ENCODE measurements around the gene PRAMEF13. TPM values are rescaled to one million over a fixed set of nuclear protein-coding genes. Genes with fewer than 3 reads are reported as not detected.
A peak's percentile ranks its signal among the peaks of the same experiment; 100 is the strongest.
"Not testable (repeated sequence)": the region's sequence is repeated elsewhere in the genome, so short reads cannot be mapped to it uniquely, and the experiment has no call there.

Gene PRAMEF13
- total RNA-seq, 2 donors from 2014 or later, result not detected

DNA sequence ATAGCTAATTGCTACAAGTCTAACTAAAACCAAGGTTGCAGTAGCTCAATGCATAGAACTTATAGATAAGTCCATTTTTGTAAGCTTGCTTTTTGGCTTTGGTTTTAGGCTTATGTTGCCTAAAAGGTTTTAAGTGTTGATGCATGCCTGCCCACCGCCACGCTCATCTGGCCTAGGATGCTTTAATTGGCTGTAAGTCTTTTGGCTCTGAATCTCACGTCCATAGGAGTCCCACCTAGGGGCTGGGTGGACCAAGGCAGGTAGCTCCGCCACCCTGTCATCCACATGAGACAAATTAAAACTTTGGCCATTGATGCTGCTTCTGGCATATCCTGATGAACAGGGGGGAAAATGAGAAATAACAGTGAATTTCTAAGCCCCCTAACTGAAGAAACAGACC lies 36.4 kb upstream of the PRAMEF13 start:
- H3K9me3 ChIP-seq (ENCODE audit: control insufficient read depth, low read length), result peaks cover 28% of the 10 kb centered on the region

DNA sequence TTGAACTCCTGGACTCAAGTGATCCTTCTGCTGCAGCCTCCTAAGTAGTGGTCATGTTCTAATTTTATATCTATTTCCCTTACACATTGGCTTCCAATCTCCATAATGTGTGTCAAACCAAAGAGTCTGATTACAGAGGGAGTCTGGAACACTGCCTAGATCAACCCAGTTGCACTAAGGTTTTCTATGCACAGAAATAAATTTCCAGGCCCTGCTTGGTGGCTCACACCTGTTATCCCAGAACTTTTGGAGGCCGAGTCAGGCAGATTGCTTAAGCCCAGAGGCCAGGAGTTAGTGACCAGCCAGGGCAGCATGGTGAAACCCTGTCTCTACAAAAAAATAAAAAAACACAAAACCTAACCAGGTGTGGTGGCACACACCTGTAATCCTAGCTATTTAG lies 32.8 kb upstream of the PRAMEF13 start:
- not testable (repeated sequence) for DNase-seq; H3K4me1 Mint-ChIP-seq; H3K4me3 Mint-ChIP-seq; H3K36me3 ChIP-seq (ENCODE audit: control insufficient read depth, insufficient read depth, low read length); H3K27ac ChIP-seq (ENCODE audit: low read depth, low read length); H3K9ac ChIP-seq (ENCODE audit: extremely low read depth, low read length, poor library complexity, severe bottlenecking); H3K27me3 ChIP-seq (ENCODE audit: control insufficient read depth, insufficient read depth, low read length, poor library complexity, severe bottlenecking); H3K36me3 Mint-ChIP-seq (ENCODE audit: low read depth); H3K4me1 ChIP-seq (ENCODE audit: control insufficient read depth, insufficient read depth, low read length); H3K27me3 Mint-ChIP-seq (ENCODE audit: insufficient read depth); H3K27ac Mint-ChIP-seq
- H3K9me3 ChIP-seq (ENCODE audit: control insufficient read depth, low read length), result peaks cover 41% of the 10 kb centered on the region
- H3K9me3 Mint-ChIP-seq, result peaks cover 87% of the 10 kb centered on the region
- 44 to 59% methylated on average over 1 of the region's 1 CpG for WGBS, 2 experiments (ENCODE audit: insufficient coverage in 1 of 2, insufficient read length in 1 of 2)
- peak overlapping the region; percentile 5 for H3K4me3 ChIP-seq (ENCODE audit: low read length)

More for the DNA sequence above, 36.4 kb upstream of the PRAMEF13 start:
- H3K9ac ChIP-seq (ENCODE audit: extremely low read depth, low read length, poor library complexity, severe bottlenecking); H3K4me3 ChIP-seq (ENCODE audit: low read length); H3K4me1 Mint-ChIP-seq; H3K27me3 Mint-ChIP-seq (ENCODE audit: insufficient read depth); H3K36me3 ChIP-seq (ENCODE audit: control insufficient read depth, insufficient read depth, low read length); H3K27ac Mint-ChIP-seq; H3K27me3 ChIP-seq (ENCODE audit: control insufficient read depth, insufficient read depth, low read length, poor library complexity, severe bottlenecking); H3K4me1 ChIP-seq (ENCODE audit: control insufficient read depth, insufficient read depth, low read length); H3K36me3 Mint-ChIP-seq (ENCODE audit: low read depth); DNase-seq; H3K27ac ChIP-seq (ENCODE audit: low read depth, low read length); H3K4me3 Mint-ChIP-seq: not testable (repeated sequence)
- peaks cover 89% of the 10 kb centered on the region for H3K9me3 Mint-ChIP-seq
- WGBS, 2 experiments (ENCODE audit: insufficient coverage in 1 of 2, insufficient read length in 1 of 2), result 72% methylated on average over 4 of the region's 4 CpGs; no CpG with 5 or more reads in 1 of the 2 experiments

- not testable (repeated sequence) for DNase-seq; H3K4me3 Mint-ChIP-seq; H3K4me1 ChIP-seq (ENCODE audit: control insufficient read depth, insufficient read depth, low read length); H3K36me3 Mint-ChIP-seq (ENCODE audit: low read depth); H3K9ac ChIP-seq (ENCODE audit: extremely low read depth, low read length, poor library complexity, severe bottlenecking); H3K27me3 Mint-ChIP-seq (ENCODE audit: insufficient read depth); H3K27me3 ChIP-seq (ENCODE audit: control insufficient read depth, insufficient read depth, low read length, poor library complexity, severe bottlenecking); H3K4me1 Mint-ChIP-seq; H3K4me3 ChIP-seq (ENCODE audit: low read length); H3K36me3 ChIP-seq (ENCODE audit: control insufficient read depth, insufficient read depth, low read length); H3K27ac Mint-ChIP-seq; H3K27ac ChIP-seq (ENCODE audit: low read depth, low read length)
- peaks cover 59% of the 10 kb centered on the region for H3K9me3 ChIP-seq (ENCODE audit: control insufficient read depth, low read length)
- H3K9me3 Mint-ChIP-seq, result peaks cover 86% of the 10 kb centered on the region
- 55% methylated on average over 2 of the region's 2 CpGs; no CpG with 5 or more reads in 1 of the 2 experiments for WGBS, 2 experiments (ENCODE audit: insufficient coverage in 1 of 2, insufficient read length in 1 of 2)
These were observed 30.8 kb upstream of the PRAMEF13 start for GRCh38 chr1:13232056-13232455.

GRCh38 chr1:13231061-13231750 lies 30.0 kb upstream of the PRAMEF13 start:
- H3K27me3 Mint-ChIP-seq (ENCODE audit: insufficient read depth); H3K27ac Mint-ChIP-seq; H3K4me1 Mint-ChIP-seq; H3K27me3 ChIP-seq (ENCODE audit: control insufficient read depth, insufficient read depth, low read length, poor library complexity, severe bottlenecking); H3K4me1 ChIP-seq (ENCODE audit: control insufficient read depth, insufficient read depth, low read length); DNase-seq; H3K4me3 ChIP-seq (ENCODE audit: low read length); H3K9ac ChIP-seq (ENCODE audit: extremely low read depth, low read length, poor library complexity, severe bottlenecking); H3K36me3 ChIP-seq (ENCODE audit: control insufficient read depth, insufficient read depth, low read length); H3K36me3 Mint-ChIP-seq (ENCODE audit: low read depth); H3K27ac ChIP-seq (ENCODE audit: low read depth, low read length); H3K4me3 Mint-ChIP-seq: not testable (repeated sequence)
- peaks cover 67% of the 10 kb centered on the region for H3K9me3 ChIP-seq (ENCODE audit: control insufficient read depth, low read length)
- H3K9me3 Mint-ChIP-seq, result peaks cover 85% of the 10 kb centered on the region
- 73 to 78% methylated on average over 7 of the region's 7 CpGs for WGBS, 2 experiments (ENCODE audit: insufficient coverage in 1 of 2, insufficient read length in 1 of 2)

DNA sequence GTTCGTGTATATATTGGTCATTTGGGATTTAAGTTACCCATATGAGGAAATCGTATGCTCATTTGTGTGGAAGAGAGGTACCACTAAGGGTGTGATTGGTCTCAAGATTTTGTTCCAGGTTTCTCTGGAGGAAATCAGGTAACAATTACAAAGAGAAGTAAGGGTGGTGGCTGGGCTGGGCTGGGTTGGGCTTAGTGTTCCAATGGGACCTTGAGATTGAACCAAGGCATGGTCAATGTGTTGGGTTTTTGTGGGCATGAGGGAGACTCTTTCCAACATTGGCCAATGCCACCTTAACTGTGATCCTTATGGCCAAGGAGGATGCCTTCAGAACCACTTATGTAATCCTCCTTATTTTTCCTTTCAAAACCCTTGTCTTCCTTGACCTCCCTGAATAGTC lies 29.4 kb upstream of the PRAMEF13 start:
- H3K9me3 ChIP-seq (ENCODE audit: control insufficient read depth, low read length), result peaks cover 72% of the 10 kb centered on the region
- not testable (repeated sequence) for H3K36me3 ChIP-seq (ENCODE audit: control insufficient read depth, insufficient read depth, low read length); H3K9ac ChIP-seq (ENCODE audit: extremely low read depth, low read length, poor library complexity, severe bottlenecking); H3K27me3 ChIP-seq (ENCODE audit: control insufficient read depth, insufficient read depth, low read length, poor library complexity, severe bottlenecking); H3K27ac ChIP-seq (ENCODE audit: low read depth, low read length); H3K4me1 ChIP-seq (ENCODE audit: control insufficient read depth, insufficient read depth, low read length); H3K36me3 Mint-ChIP-seq (ENCODE audit: low read depth); H3K27me3 Mint-ChIP-seq (ENCODE audit: insufficient read depth); H3K4me1 Mint-ChIP-seq; H3K27ac Mint-ChIP-seq; H3K4me3 Mint-ChIP-seq; H3K4me3 ChIP-seq (ENCODE audit: low read length); DNase-seq
- H3K9me3 Mint-ChIP-seq, result peaks cover 85% of the 10 kb centered on the region
- 72 to 80% methylated on average over 1 to 2 of the region's 2 CpGs for WGBS, 2 experiments (ENCODE audit: insufficient coverage in 1 of 2, insufficient read length in 1 of 2)

DNA sequence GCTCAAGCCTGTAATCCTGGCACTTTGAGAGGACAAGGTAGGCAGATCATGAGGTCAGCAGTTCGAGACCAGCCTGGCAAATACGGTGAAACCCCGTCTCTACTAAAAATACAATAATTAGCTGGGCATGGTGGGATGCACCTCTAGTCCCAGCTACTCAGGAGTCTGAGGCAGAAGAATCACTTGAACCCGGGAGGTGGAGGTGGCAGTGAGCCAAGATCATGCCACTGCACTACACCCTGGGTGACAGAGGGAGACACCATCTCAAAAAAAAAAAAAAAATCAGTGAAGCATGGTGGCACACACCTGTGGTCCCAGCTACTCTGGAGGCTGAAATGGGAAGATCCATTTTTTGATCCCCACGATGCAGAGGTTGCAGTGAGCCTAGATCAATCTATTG lies 28.9 kb upstream of the PRAMEF13 start:
- H3K4me1 Mint-ChIP-seq; H3K27ac Mint-ChIP-seq; DNase-seq; H3K9ac ChIP-seq (ENCODE audit: extremely low read depth, low read length, poor library complexity, severe bottlenecking); H3K36me3 ChIP-seq (ENCODE audit: control insufficient read depth, insufficient read depth, low read length); H3K36me3 Mint-ChIP-seq (ENCODE audit: low read depth); H3K27me3 Mint-ChIP-seq (ENCODE audit: insufficient read depth); H3K27ac ChIP-seq (ENCODE audit: low read depth, low read length); H3K4me3 ChIP-seq (ENCODE audit: low read length); H3K27me3 ChIP-seq (ENCODE audit: control insufficient read depth, insufficient read depth, low read length, poor library complexity, severe bottlenecking); H3K4me3 Mint-ChIP-seq; H3K4me1 ChIP-seq (ENCODE audit: control insufficient read depth, insufficient read depth, low read length): not testable (repeated sequence)
- 49 to 74% methylated on average over 5 of the region's 5 CpGs for WGBS, 2 experiments (ENCODE audit: insufficient coverage in 1 of 2, insufficient read length in 1 of 2)
- H3K9me3 Mint-ChIP-seq, result peaks cover 86% of the 10 kb centered on the region
- H3K9me3 ChIP-seq (ENCODE audit: control insufficient read depth, low read length), result peaks cover 73% of the 10 kb centered on the region
